Measurements from ENCODE around the gene MBTPS2. TPM values are rescaled to one million over a fixed set of nuclear protein-coding genes. Genes with fewer than 3 reads are reported as not detected.

MBTPS2 gene
- total RNA-seq, 2 donors from 2014 or later: 11.2 to 16.9 TPM

DNA sequence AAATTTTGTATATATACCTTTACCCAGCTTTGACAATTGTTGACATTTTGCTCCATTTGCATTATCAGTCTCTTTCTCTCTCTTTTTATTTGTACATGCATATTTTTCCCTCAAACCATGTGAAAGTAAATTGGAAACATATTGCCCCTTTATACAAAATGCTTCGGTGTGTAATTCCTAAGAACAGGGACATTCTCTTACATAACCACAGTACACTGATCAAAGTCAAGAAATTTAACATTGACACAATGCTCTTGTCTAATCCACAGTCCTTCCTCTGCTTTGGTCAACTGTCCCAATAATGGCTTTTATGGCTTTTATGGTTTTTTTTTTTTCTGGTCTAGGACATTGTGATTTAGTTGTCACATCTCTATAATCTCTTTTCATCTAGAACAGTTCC is 91.6 kb downstream of the MBTPS2 start:
- Histone ChIP-seq H3K4me3 (no peak overlapping the region), H3K27ac (no peak overlapping the region), H3K27me3 (replicated peaks; ENCODE audit: insufficient read depth) (no peaks in the 10 kb centered on the region), H3K36me3 (no peaks in the 10 kb centered on the region), H3K4me1 (ENCODE audit: control insufficient read depth in 1 of 2, low read depth in 2 of 2) (peaks cover 0 to 6% of the 10 kb centered on the region in 2 donors), H3K9me3 (no peaks in the 10 kb centered on the region)
- DNase-seq (ENCODE audit: low spot score) (no peak), ATAC-seq (ENCODE audit: insufficient number of reproducible peaks, low FRiP score, low read depth) (no peak)
- TF ChIP-seq, protein P1, sequence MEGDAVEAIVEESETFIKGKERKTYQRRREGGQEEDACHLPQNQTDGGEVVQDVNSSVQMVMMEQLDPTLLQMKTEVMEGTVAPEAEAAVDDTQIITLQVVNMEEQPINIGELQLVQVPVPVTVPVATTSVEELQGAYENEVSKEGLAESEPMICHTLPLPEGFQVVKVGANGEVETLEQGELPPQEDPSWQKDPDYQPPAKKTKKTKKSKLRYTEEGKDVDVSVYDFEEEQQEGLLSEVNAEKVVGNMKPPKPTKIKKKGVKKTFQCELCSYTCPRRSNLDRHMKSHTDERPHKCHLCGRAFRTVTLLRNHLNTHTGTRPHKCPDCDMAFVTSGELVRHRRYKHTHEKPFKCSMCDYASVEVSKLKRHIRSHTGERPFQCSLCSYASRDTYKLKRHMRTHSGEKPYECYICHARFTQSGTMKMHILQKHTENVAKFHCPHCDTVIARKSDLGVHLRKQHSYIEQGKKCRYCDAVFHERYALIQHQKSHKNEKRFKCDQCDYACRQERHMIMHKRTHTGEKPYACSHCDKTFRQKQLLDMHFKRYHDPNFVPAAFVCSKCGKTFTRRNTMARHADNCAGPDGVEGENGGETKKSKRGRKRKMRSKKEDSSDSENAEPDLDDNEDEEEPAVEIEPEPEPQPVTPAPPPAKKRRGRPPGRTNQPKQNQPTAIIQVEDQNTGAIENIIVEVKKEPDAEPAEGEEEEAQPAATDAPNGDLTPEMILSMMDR (IDR thresholded peaks at IDR 0.05): no peak

DNA sequence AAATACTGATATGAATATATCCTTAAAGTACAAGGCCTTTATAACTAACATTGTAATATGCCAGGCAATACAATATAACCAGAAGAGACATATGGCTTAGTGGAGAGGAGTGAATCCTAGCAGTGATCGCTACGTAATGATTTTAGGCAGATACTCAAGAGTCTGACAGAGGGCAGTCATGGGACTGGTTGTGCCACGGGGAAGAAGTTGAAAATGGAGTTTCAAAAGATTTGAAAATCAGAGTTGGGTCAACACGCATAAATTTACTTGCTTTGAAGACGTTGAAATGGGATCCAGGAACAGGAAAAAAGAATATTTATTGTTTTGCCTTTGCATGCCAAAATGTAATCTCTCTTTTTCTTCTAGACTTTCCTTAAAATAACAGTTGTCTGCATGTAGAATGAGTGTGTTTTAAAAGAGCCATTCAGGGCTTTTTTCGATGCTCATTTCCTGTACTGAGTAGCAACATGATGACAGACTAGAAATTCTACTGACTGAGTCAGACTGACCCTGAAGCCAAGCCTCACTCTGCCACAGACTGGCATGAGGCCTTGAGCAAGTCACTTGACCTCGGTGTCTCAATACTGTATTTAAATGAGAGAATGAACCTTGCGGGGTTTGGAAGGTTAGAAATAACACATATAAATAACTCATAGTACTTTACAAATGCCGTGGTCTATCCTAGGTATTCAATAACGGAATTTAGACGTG is 93.0 kb downstream of the MBTPS2 start:
- H3K36me3 ChIP-seq: no peaks in the 10 kb centered on the region
- no peaks in the 10 kb centered on the region for H3K27me3 ChIP-seq (replicated peaks; ENCODE audit: insufficient read depth)
- DNase-seq (ENCODE audit: low spot score): no peak
- no peak overlapping the region for H3K4me3 ChIP-seq
- H3K9me3 ChIP-seq: no peaks in the 10 kb centered on the region
- H3K27ac ChIP-seq: peak overlapping the region; percentile 79 to 89
- peak; percentile 89 for ATAC-seq (ENCODE audit: insufficient number of reproducible peaks, low FRiP score, low read depth)
- TF ChIP-seq, protein P1 (IDR thresholded peaks at IDR 0.05): no peak
- H3K4me1 ChIP-seq (ENCODE audit: control insufficient read depth in 1 of 2, low read depth in 2 of 2): no peaks in the 10 kb centered on the region

DNA sequence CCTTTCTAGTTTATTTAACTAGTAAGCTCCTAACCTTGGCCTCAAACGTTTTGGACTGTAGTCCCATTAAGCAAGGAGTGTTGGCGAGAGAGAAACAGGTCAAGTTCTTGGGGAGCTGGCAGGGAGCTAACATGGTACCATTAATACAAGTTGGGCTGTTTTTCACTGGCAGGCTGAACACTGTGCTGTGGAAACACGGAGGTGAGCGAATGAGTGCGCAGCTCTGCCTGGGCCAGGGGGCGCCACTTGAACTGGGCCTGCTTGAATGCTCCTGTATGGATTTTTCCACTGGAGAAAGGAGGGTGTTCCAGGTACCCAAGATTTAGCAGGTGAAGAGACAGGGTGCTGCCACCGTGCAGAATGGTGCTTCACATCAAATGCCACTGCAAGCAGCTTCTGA is 93.7 kb downstream of the MBTPS2 start:
- Histone ChIP-seq H3K27ac (peak overlapping the region; percentile 79 to 89), H3K36me3 (no peaks in the 10 kb centered on the region), H3K27me3 (replicated peaks; ENCODE audit: insufficient read depth) (no peaks in the 10 kb centered on the region), H3K4me1 (ENCODE audit: control insufficient read depth in 1 of 2, low read depth in 2 of 2) (no peaks in the 10 kb centered on the region), H3K4me3 (no peak overlapping the region), H3K9me3 (no peaks in the 10 kb centered on the region)
- TF ChIP-seq, protein P1 (IDR thresholded peaks at IDR 0.05): no peak
- no peak for ATAC-seq (ENCODE audit: insufficient number of reproducible peaks, low FRiP score, low read depth)
- DNase-seq (ENCODE audit: low spot score): no peak

DNA sequence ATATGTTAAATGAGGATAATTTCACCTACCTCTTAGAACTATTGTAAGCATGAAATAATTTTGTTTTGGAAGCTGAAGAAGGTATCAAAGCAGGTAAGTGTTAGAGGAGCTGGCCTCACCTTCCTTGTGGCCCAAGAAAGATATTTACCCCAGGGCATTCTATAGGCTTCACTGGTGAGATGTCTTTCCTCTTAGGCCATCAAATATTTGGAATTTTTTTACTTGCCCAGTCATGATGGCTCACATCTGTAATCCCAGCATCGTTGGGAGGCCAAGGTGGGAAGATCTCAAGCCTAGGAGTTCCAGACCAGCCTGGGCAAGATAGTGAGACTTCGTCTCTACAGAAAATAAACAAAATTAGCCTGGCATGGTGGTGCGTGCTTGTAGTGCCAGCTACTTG is 95.0 kb downstream of the MBTPS2 start:
- DNase-seq (ENCODE audit: low spot score) (no peak), ATAC-seq (ENCODE audit: insufficient number of reproducible peaks, low FRiP score, low read depth) (no peak)
- H3K36me3 ChIP-seq: no peaks in the 10 kb centered on the region
- H3K27ac ChIP-seq: no peak overlapping the region
- no peaks in the 10 kb centered on the region for H3K9me3 ChIP-seq
- H3K27me3 ChIP-seq (replicated peaks; ENCODE audit: insufficient read depth): no peaks in the 10 kb centered on the region
- H3K4me3 ChIP-seq: no peak overlapping the region
- TF ChIP-seq, protein P1 (IDR thresholded peaks at IDR 0.05): no peak
- H3K4me1 ChIP-seq (ENCODE audit: control insufficient read depth in 1 of 2, low read depth in 2 of 2): no peaks in the 10 kb centered on the region

Other genes with a start within 250 kb of the MBTPS2 start
- not detected for gene KLHL34, start 181.3 kb upstream of the MBTPS2 start, total RNA-seq
- 10 to 100 TPM in 1 of 2 donors, not detected in 1; 10.4 TPM for gene SMPX, start 81.5 kb upstream of the MBTPS2 start, total RNA-seq
- gene YY2, start 16.4 kb downstream of the MBTPS2 start, total RNA-seq: 1 to 10 TPM; 1.5 to 4.2 TPM
- 10 to 100 TPM; 37.8 to 61.6 TPM for gene SMS, start 101.1 kb downstream of the MBTPS2 start, total RNA-seq
- gene PHEX, start 192.7 kb downstream of the MBTPS2 start, total RNA-seq: under 1 TPM; 0.35 to 0.68 TPM

Data from thoracic aorta (tissue), 2 donors.